GM06990 (cell line): ENCODE measurements around the gene JMJD4.

Source experiments
- DNase-seq: peaks from one replicate; pipeline ENCODE4 v3.0.0-alpha.2; 2011; ENCODE audit not compliant: insufficient read length; ENCODE audit errors: extremely low read depth
- H3K27me3 ChIP-seq: replicated peaks from 2 replicates; pipeline ENCODE4 v1.6.0; 2011; ENCODE audit warnings: low read length; ENCODE audit not compliant: control insufficient read depth, insufficient read depth
- H3K36me3 ChIP-seq: 2 replicates; pipeline ENCODE4 v1.5.1; 2011; ENCODE audit warnings: low read length; ENCODE audit not compliant: control insufficient read depth, insufficient read depth
- H3K4me3 ChIP-seq: replicated peaks from 2 replicates; pipeline ENCODE4 v1.5.1; 2011; ENCODE audit warnings: low read depth, mild to moderate bottlenecking, control low read depth, low read length
- TF ChIP-seq, protein P1 (sequence below): IDR thresholded peaks from 2 replicates; pipeline ENCODE4 v1.5.1; 2011; ENCODE audit warnings: low read length, control low read depth, mild to moderate bottlenecking, inconsistent platforms; ENCODE audit not compliant: insufficient read depth, poor library complexity, severe bottlenecking

Gene JMJD4

DNA sequence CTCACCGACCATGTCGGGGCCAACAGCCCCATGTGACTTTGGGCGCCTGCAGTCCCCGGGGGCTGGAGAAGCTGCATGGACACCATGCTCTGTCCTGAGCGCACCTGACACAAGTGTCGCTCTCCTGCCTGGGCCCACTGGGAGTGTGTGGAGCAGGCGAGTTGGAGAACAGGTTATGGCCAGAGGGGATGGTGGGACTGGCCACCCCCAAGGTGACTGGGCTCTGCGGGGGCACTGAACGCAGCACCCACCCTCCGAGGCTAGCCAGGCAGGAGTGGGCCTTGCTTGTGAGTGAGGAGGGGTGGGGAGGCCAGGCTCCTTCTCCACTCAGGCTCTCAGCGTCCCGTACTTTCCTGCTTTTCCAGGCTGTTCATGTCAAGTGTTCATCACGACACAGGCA, 35.7 kb upstream of the JMJD4 start:
- no peak overlapping the region for H3K4me3 ChIP-seq
- TF ChIP-seq, protein P1, sequence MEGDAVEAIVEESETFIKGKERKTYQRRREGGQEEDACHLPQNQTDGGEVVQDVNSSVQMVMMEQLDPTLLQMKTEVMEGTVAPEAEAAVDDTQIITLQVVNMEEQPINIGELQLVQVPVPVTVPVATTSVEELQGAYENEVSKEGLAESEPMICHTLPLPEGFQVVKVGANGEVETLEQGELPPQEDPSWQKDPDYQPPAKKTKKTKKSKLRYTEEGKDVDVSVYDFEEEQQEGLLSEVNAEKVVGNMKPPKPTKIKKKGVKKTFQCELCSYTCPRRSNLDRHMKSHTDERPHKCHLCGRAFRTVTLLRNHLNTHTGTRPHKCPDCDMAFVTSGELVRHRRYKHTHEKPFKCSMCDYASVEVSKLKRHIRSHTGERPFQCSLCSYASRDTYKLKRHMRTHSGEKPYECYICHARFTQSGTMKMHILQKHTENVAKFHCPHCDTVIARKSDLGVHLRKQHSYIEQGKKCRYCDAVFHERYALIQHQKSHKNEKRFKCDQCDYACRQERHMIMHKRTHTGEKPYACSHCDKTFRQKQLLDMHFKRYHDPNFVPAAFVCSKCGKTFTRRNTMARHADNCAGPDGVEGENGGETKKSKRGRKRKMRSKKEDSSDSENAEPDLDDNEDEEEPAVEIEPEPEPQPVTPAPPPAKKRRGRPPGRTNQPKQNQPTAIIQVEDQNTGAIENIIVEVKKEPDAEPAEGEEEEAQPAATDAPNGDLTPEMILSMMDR = no peak
- H3K27me3 ChIP-seq = no peaks in the 10 kb centered on the region
- no peak for DNase-seq
- peaks cover 21% of the 10 kb centered on the region for H3K36me3 ChIP-seq

DNA sequence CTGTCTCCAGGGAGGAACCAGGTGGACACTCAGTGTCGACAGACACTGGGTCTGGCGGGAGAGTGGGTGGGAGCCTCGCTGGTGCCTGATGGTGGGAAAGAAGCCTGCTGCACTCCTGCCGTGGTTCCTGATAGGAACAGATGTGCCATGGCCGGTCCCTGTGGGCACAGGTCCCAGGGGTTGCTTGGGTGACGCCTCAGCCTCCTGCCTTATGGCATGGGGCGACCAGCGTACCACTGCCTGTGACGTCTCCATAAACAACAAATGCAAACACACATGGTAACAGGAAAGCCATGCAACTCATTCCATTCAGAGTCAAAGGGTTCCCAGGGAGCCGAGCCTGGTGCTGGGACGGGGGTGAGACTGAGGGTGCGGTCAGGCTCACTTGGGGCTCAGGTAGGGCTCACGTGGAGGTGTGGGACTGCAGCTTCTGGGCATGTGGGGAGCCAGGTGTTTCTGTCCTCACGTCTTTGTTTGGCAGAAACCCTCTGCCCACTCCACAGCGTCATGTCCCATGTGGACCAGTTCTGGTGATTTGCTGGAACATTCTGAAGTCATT, 34.9 kb upstream of the JMJD4 start:
- TF ChIP-seq, protein P1 = no peak
- Histone ChIP-seq H3K36me3 (peaks cover 23% of the 10 kb centered on the region), H3K27me3 (no peaks in the 10 kb centered on the region), H3K4me3 (no peak overlapping the region)
- no peak for DNase-seq

DNA sequence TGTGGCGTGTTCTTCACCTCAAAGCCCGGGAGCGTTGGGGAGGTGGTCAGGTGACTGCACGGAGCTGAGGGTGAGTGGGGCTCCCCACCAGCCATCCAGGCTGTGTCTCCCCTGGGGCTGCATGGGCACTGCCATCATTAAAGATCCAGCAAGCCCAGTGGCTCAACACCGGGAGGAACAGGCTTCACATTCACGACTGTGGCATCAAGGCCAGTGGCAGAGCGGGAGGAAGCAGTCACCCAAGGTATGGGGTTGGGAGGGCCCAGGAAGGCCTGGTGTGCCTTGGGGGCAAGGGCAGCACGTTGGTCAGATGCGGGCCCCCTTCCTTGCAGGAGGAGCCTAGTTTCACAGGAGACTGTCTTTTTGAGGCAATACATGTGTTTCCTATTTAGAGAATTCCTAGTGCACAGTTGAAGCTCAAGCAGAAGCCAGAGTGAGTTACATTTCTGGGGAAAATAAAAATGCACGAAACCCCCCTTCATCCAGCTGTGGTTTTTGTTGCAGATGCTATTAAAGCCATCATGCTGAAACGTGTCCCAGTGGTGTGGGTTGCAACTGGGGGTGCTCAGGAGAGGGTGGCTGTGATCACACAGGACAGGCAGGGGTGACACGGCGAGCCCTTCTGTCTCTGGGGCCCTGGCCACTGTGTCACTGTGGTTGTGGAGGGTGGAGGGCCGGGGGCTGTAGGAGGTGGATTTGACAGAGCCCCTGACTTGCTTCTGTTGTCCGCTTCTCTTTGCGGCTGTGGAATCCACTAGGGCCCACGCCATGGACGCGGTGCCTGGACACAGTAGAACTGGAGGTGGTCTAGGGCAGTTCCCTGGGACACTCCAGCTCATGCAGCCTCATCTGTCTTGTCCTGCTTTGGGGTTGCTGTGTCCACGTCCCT, 34.2 kb upstream of the JMJD4 start:
- Histone ChIP-seq H3K27me3 (no peaks in the 10 kb centered on the region), H3K36me3 (peaks cover 23% of the 10 kb centered on the region), H3K4me3 (no peak overlapping the region)
- no peak for DNase-seq
- TF ChIP-seq, protein P1 = no peak

DNA sequence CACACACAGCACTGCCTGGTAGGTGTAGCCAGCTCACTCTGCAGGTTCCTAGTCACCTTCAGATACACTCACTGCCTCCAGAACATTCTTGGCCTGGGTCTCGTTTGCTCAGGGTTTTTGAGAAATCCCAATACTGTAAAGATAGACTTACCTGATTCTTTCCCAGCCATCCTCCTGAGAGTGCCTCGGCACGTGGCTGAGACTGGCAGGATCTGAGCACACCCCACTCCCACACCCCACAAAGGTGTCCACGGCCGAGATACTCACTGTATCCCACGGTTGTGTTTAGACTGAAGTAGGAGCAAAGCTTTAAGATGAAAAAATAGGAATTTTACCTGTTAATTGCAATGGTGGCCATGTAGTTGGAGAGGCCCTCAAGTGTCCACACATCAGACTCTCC, 33.5 kb upstream of the JMJD4 start:
- Histone ChIP-seq H3K4me3 (no peak overlapping the region), H3K27me3 (no peaks in the 10 kb centered on the region), H3K36me3 (peaks cover 27% of the 10 kb centered on the region)
- TF ChIP-seq, protein P1 = no peak
- no peak for DNase-seq

DNA sequence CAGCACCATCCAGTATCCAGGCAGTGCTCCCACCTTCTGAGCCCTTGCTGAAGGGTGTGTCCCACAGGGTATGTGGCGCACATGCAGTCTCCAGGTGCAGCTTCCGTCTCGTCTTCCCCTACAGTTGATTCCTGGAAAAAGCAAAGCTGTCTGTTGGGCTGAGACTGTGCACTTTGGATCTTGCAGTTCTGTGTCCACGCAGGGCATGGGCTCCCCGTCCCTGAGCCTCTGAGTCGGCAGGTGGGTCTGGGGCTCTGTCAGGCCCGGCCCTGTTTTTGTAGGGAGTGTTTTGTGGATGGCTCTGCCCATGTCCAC, 33.0 kb upstream of the JMJD4 start:
- no peaks in the 10 kb centered on the region for H3K27me3 ChIP-seq
- TF ChIP-seq, protein P1 = no peak
- H3K36me3 ChIP-seq = peaks cover 32% of the 10 kb centered on the region
- DNase-seq = no peak
- H3K4me3 ChIP-seq = no peak overlapping the region
